Lung (tissue), 12 donors: ENCODE data around the gene CFAP74. TPM values are rescaled to one million over a fixed set of nuclear protein-coding genes. Genes with fewer than 3 reads are reported as not detected.

Experiments
- ATAC-seq: fragments of 200-7000 bp; cut with Tn5 transposase; one replicate; pipeline ENCODE4 v1.9.1; 2020; ENCODE audit warnings: moderate number of reproducible peaks; ENCODE audit not compliant: insufficient read depth, low FRiP score
- DNase-seq, 3 donors: peaks; one replicate each; pipeline ENCODE4 v3.0.0-alpha.2; 2013 to 2017
- H3K27ac ChIP-seq, 2 donors: one replicate each; pipeline ENCODE4 v1.5.1; 2013; ENCODE audit warnings: mild to moderate bottlenecking in 2 of 2, moderate library complexity in 2 of 2, control low read depth in 1 of 2, inconsistent platforms in 1 of 2, low read depth in 1 of 2, low read length in 1 of 2
- H3K27me3 ChIP-seq, 3 donors: one replicate each; pipeline ENCODE4 v1.5.1; 2013; ENCODE audit warnings: low read length in 2 of 3; ENCODE audit not compliant: control insufficient read depth in 3 of 3, insufficient read depth in 3 of 3
- H3K36me3 ChIP-seq, 4 donors: one replicate each; pipeline ENCODE4 v1.5.1; 2013; ENCODE audit warnings: low read length in 4 of 4, mild to moderate bottlenecking in 1 of 4, moderate library complexity in 1 of 4; ENCODE audit not compliant: control insufficient read depth in 4 of 4, insufficient read depth in 4 of 4
- H3K4me1 ChIP-seq, 5 donors: one replicate each; pipeline ENCODE4 v1.5.1; 2013; ENCODE audit warnings: low read length in 5 of 5, mild to moderate bottlenecking in 2 of 5, moderate library complexity in 1 of 5; ENCODE audit not compliant: control insufficient read depth in 5 of 5, insufficient read depth in 5 of 5
- H3K4me3 ChIP-seq: one replicate; pipeline ENCODE4 v1.5.1; 2013; ENCODE audit warnings: mild to moderate bottlenecking, control low read depth, moderate library complexity
- H3K9ac ChIP-seq, 2 donors: one replicate each; pipeline ENCODE4 v1.5.1; 2013; ENCODE audit warnings: low read length in 2 of 2, control low read depth in 1 of 2; ENCODE audit not compliant: insufficient read depth in 1 of 2
- H3K9me3 ChIP-seq, 4 donors: one replicate each; pipeline ENCODE4 v1.5.1; 2013; ENCODE audit warnings: low read length in 3 of 4, mild to moderate bottlenecking in 1 of 4, moderate library complexity in 1 of 4; ENCODE audit not compliant: control insufficient read depth in 4 of 4, insufficient read depth in 3 of 4
- WGBS, 2 donors: extraction: QIAGEN DNeasy Blood & Tissue Kit; methylation state at CpG; one replicate each; pipeline ENCODE4 v1.1.7; 2013; 5-methylcytosine and 5-hydroxymethylcytosine counted together
- polyA plus RNA-seq, 2 donors: library from polyadenylated mRNA; stranded (reverse); fragments of 200-250 nt; gene quantifications; one replicate each; pipeline ENCODE4 v1.2.1, GENCODE V29; 2013
- total RNA-seq, 2 donors: library from RNA; depleted of rRNA in 1 of 2; stranded (reverse); fragments of >200 nt in 1 of 2; gene quantifications; one replicate each; pipeline ENCODE4 v1.2.1, GENCODE V29; 2014 to 2021
- TF ChIP-seq, protein P1 (sequence below): IDR thresholded peaks from 2 replicates; pipeline ENCODE4 v1.5.1; 2012; ENCODE audit warnings: mild to moderate bottlenecking; ENCODE audit errors: control extremely low read depth, extremely low read depth
- donor health status: control.
- donor health status: control.
- donor health status: Bipolar disorder and iron deficiency.
- donor health status: healthy.
- donor health status: DM: yes; HTN: yes; CAD: no.

The CFAP74 gene
- total and polyA plus RNA-seq, 4 donors = 3.1 to 20.8 (median 5.3) TPM

DNA sequence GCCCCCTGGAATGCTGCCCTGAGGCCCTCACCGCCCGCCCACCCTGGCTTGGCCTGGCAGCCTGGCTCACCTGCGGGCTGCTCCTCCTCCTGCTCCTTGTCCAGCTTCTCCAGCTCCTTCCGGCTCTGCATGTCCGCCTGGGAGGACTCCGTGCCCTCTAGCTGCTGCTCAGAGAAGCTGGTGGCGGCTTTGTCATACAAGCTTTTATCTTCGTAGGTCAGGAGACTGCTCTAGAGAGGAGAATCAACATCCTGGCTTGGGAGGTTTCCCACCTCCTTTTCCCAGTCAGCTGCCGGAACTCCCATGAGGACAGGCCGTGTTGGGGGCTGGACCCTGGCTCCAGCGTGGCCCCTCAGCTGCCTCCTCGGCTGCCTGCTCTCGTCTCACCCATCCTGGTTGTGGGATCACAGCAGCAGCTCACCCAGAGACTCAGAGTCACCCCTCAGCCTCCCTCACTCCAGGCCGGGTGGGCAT is 47.9 kb downstream of the CFAP74 start:
- 65 to 74% methylated on average over 14 of the region's 14 CpGs for WGBS, 2 donors
- TF ChIP-seq, protein P1, sequence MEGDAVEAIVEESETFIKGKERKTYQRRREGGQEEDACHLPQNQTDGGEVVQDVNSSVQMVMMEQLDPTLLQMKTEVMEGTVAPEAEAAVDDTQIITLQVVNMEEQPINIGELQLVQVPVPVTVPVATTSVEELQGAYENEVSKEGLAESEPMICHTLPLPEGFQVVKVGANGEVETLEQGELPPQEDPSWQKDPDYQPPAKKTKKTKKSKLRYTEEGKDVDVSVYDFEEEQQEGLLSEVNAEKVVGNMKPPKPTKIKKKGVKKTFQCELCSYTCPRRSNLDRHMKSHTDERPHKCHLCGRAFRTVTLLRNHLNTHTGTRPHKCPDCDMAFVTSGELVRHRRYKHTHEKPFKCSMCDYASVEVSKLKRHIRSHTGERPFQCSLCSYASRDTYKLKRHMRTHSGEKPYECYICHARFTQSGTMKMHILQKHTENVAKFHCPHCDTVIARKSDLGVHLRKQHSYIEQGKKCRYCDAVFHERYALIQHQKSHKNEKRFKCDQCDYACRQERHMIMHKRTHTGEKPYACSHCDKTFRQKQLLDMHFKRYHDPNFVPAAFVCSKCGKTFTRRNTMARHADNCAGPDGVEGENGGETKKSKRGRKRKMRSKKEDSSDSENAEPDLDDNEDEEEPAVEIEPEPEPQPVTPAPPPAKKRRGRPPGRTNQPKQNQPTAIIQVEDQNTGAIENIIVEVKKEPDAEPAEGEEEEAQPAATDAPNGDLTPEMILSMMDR = no peak
- Histone ChIP-seq H3K4me3 (no peak overlapping the region), H3K27ac (no peak overlapping the region), H3K4me1 (peaks cover 0 to 13% (median 0%) of the 10 kb centered on the region in 5 donors), H3K27me3 (no peaks in the 10 kb centered on the region), H3K36me3 (no peaks in the 10 kb centered on the region), H3K9me3 (no peaks in the 10 kb centered on the region), H3K9ac (no peak overlapping the region)
- no peak for ATAC-seq
- DNase-seq = peak; percentile 24 to 59 (median 46)

DNA sequence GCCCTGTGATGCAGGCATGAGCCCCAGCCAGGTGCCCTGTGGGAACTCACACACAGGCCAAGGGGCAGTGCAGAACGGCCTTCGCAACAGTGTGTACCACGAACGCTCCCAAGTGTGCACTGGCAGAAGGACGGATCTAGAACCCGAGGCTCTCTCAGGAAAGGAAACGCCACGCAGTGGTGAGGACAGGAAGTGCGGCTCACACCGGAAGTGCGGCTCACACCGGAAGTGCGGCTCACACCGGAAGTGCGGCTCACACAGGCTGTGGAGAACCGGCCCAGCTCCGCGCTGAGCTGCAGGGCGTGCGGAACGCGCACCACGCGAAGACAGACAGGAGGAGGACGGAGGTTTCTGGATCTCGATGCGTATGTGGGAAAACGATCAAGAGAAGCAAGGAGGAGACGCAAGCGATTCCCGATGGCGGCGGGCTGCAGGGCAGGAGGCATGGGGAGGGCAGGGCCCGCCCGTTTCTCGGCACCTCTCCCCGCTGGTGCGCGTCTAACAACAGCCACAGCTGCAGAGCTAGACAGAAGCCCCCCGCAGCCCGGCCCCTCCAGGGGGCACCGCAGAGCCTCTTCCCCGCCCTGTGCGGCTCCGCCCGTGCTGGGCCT is 48.6 kb downstream of the CFAP74 start:
- no peaks in the 10 kb centered on the region for H3K27me3 ChIP-seq
- peaks cover 0 to 7% (median 0%) of the 10 kb centered on the region in 5 donors for H3K4me1 ChIP-seq
- WGBS, 2 donors = 64 to 88% methylated on average over 37 to 46 of the region's 46 CpGs
- H3K9ac ChIP-seq = no peak overlapping the region
- TF ChIP-seq, protein P1 = no peak
- H3K27ac ChIP-seq = no peak overlapping the region
- DNase-seq = peak in 1 of 3 donors; percentile 7
- H3K4me3 ChIP-seq = no peak overlapping the region
- ATAC-seq = no peak
- no peaks in the 10 kb centered on the region for H3K36me3 ChIP-seq
- H3K9me3 ChIP-seq = no peaks in the 10 kb centered on the region

DNA sequence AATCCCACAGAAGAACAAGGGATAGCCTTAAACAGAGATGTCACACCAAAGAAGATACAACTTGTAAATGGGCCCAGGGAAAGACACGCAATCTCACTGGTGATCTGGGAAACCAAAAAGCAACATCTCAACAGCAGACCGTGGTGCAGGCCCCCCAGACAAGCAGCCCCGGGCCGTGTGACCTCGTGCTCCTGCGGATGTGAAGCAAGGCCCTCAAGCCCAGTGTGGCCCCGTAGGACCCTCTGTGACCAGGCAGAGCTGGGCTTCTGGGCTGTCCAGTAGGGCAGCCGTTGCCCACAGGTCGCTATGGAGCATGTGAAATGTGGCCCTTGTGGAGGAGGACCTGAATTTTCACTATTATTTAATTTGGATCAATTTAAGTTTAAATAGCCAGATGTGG is 49.6 kb downstream of the CFAP74 start:
- ATAC-seq (no peak), DNase-seq (no peak)
- Histone ChIP-seq H3K9ac (no peak overlapping the region), H3K9me3 (no peaks in the 10 kb centered on the region), H3K4me3 (no peak overlapping the region), H3K27ac (no peak overlapping the region), H3K4me1 (peaks cover 0 to 7% (median 0%) of the 10 kb centered on the region in 5 donors), H3K36me3 (no peaks in the 10 kb centered on the region), H3K27me3 (no peaks in the 10 kb centered on the region)
- TF ChIP-seq, protein P1 = no peak
- 90 to 91% methylated on average over 9 of the region's 9 CpGs for WGBS, 2 donors

DNA sequence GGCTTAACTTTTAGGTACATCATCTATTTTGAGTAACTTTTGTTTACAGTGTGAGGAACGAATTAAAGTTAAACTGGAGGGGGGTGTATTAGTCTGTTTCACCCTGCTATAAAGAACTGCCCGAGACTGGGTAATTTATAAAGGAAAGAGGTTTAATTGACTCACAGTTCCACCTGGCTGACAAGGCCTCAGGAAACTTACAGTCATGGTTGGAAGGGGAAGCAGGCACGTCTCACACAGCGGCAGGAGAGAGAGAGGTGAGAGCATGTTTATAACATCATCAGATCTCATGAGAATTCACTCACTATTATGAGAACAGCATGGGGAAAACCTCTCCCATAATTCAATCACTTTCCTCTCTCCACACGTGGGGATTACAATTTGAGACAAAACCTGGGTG is 52.6 kb downstream of the CFAP74 start:
- WGBS, 2 donors = 76 to 89% methylated on average over 5 of the region's 5 CpGs
- H3K4me3 ChIP-seq = no peak overlapping the region
- no peak for ATAC-seq

More for the DNA sequence above, 52.6 kb downstream of the CFAP74 start:
- H3K27ac ChIP-seq = no peak overlapping the region
- H3K36me3 ChIP-seq = no peaks in the 10 kb centered on the region
- no peak for DNase-seq
- peaks cover 0 to 17% (median 8%) of the 10 kb centered on the region in 5 donors for H3K4me1 ChIP-seq
- H3K27me3 ChIP-seq = no peaks in the 10 kb centered on the region
- peaks cover 0 to 1% (median 0%) of the 10 kb centered on the region in 4 donors for H3K9me3 ChIP-seq
- TF ChIP-seq, protein P1 = no peak
- no peak overlapping the region for H3K9ac ChIP-seq
